SKM-1 treated with dmso at 0.1 percent for 144 hours (cell line): Measurements from ENCODE around the gene BTBD9.

Source experiments
- DNase-seq: peaks from one replicate; lab custom pipeline; 2025; ENCODE audit not compliant: unreplicated experiment; lab: John Stamatoyannopoulos, UW

BTBD9 gene

DNA sequence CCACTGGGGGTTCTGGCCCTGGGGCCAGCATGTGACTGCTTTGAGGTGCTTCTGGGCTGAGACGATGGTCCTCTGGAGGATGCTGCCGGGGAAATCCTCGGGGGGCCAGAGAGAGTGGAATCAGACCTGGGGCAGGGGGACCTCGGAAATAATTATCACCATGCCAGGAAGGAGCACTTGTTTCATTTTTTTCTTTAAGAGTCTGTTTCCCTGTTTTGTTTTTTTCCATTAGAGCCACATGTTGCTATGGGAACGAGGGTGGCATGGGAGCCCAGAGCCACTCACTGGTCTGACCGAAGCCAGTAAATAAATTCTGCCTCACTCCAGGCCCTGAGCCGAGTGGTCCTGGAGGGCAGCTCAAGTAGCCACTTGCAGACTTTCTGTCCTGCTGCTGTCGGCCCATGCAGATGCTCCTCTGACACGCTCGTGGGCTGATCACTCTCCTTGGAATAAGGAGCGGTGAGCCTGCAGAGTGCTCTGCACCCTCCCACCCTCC, 455.1 kb downstream of the BTBD9 start:
- DNase-seq, result no peak

DNA sequence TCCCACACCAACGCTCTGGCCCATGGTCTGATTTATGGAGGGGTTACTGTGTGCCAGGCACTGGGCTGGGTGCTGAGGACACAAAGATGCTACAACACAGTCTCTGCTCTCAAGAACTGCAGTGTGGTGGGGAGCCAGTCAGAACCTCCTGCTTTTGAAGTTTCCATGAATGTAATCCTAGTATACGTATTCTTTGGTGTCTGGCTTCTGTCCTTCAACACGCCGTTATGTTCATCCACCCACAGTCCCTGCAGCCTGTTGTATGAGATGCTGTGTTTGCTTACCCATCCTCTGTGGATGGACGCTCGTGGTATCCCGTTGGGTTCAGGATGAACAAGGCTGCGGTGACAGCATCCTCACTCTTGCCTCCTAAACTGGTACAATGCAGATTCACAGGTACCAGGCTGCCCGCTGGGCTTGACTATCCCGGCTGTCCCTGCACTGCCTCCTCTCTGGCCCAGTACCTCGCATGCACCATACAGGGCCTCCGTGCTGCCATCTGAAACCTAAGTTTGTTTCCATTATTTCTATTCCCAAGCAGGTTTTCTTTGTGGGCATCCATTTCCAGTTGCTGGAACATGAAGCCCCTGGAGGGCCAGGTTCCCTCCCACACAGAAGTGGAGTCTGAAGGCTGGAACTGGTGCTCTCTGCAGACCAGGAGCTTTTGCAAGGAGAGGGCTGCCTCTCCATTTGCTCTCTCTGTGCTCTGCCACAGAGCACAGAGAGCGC, 455.7 kb downstream of the BTBD9 start:
- DNase-seq, result no peak

DNA sequence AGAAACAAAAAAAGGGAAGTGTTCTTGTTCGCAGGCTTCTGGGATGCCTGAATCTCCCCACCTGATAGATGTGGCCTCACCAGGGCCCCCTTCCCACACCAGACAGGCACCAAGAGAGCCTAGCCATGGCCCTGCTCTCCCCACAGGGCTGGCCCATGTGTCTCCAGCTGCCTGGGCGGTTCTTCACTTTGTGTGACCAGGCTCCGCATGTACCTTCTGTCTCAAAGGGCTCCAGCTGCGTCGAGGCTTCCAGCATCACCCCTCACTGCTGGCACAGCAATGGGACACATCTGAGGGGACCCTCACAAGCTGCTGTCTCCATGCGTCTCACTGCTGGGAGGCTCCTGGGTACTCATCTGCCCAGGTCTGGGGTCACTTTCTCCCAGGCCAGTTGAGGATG, 457.3 kb downstream of the BTBD9 start:
- no peak for DNase-seq

DNA sequence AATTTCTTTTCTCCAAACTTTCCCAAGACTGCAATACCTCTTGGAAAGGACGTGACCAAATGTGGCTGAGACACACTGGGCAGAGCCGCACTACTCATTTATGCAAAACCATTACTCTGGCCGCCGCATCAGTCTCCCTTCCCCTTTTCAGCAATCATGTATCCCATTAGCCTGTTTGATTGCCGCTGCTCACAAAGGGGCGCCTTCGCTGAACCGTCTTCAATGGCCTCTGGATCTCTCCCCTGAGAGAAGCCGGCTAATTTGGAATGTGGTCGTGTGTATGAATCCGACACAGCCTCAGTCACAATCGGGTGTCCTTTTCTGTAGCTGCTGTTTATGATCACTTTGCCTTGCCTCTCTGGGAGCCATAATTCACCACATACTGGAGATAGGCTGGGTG, 459.1 kb downstream of the BTBD9 start:
- DNase-seq, result no peak

DNA sequence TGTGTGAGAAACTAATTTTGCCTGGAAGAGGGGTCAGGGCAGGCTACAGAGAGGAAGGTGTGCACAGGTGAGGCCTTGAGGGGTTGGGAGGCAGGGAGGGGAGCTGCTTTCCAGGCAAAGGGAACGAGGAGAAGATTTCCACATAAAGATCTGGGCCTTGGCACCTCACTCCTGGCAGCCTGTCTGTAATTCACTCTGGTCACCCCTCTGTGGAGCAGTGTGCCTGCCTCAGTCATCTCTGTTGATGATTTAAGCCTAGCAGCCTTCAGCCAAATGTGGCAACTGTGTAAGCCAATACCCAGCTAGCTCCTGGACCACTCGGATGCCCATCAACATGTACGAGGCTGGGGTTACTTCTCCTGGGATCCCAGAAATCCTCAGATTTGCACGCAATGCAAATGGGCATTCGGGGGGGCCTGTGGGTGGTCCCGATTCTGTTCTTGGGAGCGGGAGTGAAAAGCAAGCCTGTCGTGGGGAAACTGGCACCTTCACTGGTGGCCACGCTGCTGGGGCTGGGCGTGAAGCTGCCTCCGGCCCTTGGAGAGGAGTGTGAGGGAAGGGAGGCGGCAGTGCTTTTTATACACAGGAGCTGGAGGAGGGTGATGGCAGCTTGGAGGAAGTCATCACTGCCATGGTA, 459.8 kb downstream of the BTBD9 start:
- DNase-seq, result no peak

- no peak for DNase-seq
These were observed 460.4 kb downstream of the BTBD9 start for GRCh38 chr6:38179300-38179699.

DNA sequence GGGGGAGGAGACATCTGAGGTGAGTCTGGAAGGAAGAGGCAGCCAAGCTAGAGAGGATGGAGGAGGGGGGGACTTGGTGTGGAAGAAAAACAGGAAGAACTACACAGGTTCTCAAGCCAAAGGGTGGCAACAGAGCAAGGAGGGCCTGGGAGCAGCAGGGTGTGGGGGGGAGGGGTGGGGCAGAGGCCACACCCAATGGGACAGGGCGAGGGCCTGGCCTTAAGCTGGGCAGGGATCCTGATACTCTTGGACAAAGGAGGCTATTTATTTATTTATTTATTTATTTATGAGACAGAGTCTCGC, 461.2 kb downstream of the BTBD9 start:
- no peak for DNase-seq

GRCh38 chr6:38177882-38178583, 461.7 kb downstream of the BTBD9 start:
- DNase-seq, result no peak

DNA sequence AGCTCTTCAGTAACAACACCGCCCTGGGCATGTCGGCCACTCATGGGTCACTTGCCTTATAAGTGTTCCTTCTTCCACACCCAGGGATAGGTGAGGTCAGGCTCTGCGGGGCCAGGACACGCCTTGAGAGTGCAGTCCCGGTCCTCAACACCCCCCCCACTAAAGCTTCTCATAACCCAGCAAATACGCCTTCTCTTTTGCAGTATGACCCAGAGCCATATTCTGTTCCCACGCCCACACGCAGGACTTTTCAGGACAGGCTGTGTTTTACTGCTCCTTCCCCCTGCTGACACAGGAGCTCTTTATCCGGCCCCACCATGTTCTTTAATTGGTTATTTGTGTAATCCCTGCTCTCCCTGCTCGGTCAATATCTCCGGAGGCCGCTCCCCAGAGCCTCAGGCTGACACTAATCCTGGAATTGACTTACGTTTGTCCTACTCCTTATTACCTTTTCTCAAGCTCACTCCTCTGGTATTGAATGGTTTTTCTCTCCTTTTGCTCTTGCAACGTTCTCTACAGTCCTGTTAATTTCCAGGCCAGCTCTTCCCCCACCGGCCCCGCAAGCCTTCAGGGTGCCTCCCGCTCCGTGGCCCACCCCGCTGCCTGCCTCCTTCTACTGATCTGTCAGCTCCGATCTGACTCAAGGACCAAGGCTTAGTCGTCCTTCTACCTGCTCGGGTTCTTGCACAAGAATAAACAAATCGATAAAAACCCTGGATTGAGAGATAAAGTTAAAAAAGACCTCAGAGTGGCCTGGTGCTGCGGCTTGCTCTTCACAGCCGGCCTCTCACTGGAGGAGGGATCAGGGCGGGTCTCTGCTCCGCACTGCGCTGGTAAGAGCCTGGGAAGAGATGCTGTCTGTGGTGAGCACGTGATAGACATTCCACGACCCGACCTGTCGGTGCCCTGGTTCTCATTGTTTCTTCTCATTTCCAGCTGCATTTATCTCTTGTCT, 462.7 kb downstream of the BTBD9 start:
- DNase-seq, result no peak

GRCh38 chr6:38175786-38176185, 463.9 kb downstream of the BTBD9 start:
- no peak for DNase-seq

- DNase-seq, result no peak
These were observed 464.8 kb downstream of the BTBD9 start for GRCh38 chr6:38174806-38175495.

GRCh38 chr6:38174315-38174714, 465.4 kb downstream of the BTBD9 start:
- DNase-seq, result no peak

DNA sequence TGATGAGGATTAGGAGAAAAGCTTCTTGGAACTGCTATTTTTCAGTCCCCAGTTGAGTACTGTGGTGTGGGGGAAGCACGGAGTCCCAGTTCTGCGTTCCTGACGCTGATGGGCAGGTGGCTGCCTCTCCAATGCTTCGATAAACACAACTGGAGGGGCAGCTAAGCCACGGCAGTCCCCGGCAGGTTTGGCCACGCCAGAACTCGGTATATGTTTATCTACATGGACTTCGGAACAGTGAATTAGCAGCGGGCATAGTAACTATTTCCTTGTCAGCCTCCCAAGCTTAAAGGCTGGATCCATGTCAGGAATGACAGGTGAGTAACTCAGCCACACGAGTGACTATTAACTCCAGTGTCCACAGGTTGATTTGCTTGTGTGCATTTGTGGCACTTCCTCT, 465.8 kb downstream of the BTBD9 start:
- DNase-seq, result no peak

GRCh38 chr6:38172739-38173410, 466.9 kb downstream of the BTBD9 start:
- DNase-seq, result no peak

DNA sequence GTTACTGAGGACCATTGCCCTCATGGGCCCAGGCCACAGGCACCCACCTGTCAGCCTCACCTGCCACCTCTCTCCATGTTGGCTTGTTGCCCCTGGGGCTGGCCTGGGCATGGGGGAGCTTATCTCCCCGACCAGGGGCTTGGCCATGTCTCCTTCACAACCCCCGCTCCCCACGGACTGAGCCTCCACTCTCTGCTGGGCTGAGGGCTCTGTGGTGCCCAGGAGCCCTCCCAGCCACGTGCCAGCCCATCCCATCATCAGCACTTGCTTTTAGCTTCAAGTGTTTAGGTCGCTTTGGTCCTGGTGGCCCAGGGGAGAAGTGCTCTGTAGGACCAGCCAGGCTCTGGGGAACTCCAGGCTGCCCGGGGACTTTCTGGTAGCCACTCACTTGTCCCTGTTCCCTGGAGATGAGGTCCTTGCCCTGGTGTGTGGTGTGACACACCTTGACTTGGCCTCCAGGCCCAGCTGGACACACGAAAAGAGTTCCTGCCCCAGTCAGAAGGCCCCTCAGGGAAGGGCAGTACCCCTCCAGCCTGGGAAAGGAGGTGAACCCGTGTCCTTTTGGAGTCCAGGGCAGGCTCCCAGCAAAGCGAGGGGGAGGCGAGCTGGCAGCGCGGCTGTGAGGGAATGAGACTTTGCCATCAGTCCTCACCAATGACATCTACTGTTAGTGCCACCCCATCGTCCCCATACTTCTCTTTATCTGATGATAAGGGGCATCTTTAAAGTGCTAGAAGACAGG, 467.6 kb downstream of the BTBD9 start:
- DNase-seq, result no peak

DNA sequence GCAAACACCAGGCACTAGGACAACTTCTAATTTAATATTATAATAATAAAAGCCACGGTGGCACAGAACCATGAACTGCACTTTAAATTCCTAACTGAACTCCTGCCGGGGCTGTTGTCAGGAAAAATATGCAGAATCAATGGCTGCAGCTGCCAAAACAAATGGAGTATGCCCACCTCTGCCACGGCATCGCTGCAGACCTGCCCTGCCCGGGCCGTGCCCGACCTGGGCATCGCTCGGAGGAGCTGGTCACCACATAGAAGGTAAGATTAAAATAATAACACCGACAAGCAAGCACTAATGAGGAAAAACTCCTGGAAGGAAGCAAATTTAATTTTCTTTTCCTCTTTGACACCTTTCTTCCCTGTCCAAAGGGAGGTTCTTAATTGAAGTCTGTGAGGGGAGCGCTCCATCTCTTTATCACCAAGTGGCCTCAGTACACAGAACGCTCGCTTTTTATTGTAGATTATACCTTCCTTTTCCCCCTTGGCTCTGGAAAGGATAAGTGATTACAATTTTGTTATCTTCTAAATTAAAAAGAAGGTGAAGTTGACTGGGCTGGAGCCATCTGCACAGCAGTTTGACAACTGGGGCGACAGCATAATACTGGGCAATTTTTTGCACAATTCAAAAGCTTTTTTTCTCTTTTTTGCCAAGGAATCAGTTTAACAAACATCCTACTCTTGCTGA, 468.9 kb downstream of the BTBD9 start:
- no peak for DNase-seq

GRCh38 chr6:38169977-38170526, 469.7 kb downstream of the BTBD9 start:
- no peak for DNase-seq

GRCh38 chr6:38169221-38169976, 470.3 kb downstream of the BTBD9 start:
- no peak for DNase-seq
